Spleen (tissue), 11 donors: Measurements from ENCODE around the gene PEX10. TPM values are rescaled to one million over a fixed set of nuclear protein-coding genes. Genes with fewer than 3 reads are reported as not detected.
A peak's percentile ranks its signal among the peaks of the same experiment; 100 is the strongest.

Source experiments
- DNase-seq: peaks from one replicate; pipeline ENCODE4 v3.0.0-alpha.2; 2020
- H3K27ac ChIP-seq, 8 donors: fragments of 200-600 bp; sonication (generic) in 7 of 8; 1 replicate in 4 of 8; 2 replicates in 4 of 8; pipeline versions ENCODE4 v1.5.0 to v1.8.0; 2016 to 2021; ENCODE audit warnings: inconsistent platforms in 4 of 8, mild to moderate bottlenecking in 4 of 8, moderate library complexity in 1 of 8
- H3K27me3 ChIP-seq, 7 donors: fragments of 200-600 bp; sonication (generic) in 6 of 7; replicated peaks in 1 of 7; 1 replicate in 4 of 7; 2 replicates in 3 of 7; pipeline versions ENCODE4 v1.5.0 to v1.8.0; 2016 to 2021; ENCODE audit warnings: inconsistent platforms in 3 of 7, mild to moderate bottlenecking in 1 of 7
- H3K36me3 ChIP-seq, 6 donors: fragments of 200-600 bp; sonication (generic) in 5 of 6; 1 replicate in 4 of 6; 2 replicates in 2 of 6; pipeline versions ENCODE4 v1.5.0 to v1.8.0; 2016 to 2021; ENCODE audit warnings: inconsistent platforms in 2 of 6
- H3K4me1 ChIP-seq, 6 donors: fragments of 200-600 bp; sonication (generic) in 5 of 6; 1 replicate in 3 of 6; 2 replicates in 3 of 6; pipeline versions ENCODE4 v1.5.0 to v1.8.0; 2016 to 2021; ENCODE audit warnings: inconsistent platforms in 3 of 6
- H3K4me3 ChIP-seq, 8 donors: fragments of 200-600 bp; sonication (generic) in 7 of 8; 1 replicate in 4 of 8; 2 replicates in 4 of 8; pipeline versions ENCODE4 v1.5.0 to v1.8.0; 2016 to 2021; ENCODE audit warnings: inconsistent platforms in 4 of 8, mild to moderate bottlenecking in 4 of 8, moderate library complexity in 2 of 8
- H3K9me3 ChIP-seq, 8 donors: fragments of 200-600 bp; sonication (generic) in 7 of 8; 1 replicate in 4 of 8; 2 replicates in 4 of 8; pipeline versions ENCODE4 v1.5.0 to v1.8.0; 2016 to 2021; ENCODE audit warnings: inconsistent platforms in 4 of 8
- POLR2A ChIP-seq, 3 donors: fragments of 450-650 bp; IDR thresholded peaks; one replicate each; pipeline ENCODE4 v1.5.1; 2017; ENCODE audit warnings: antibody characterized with exemption in 3 of 3, mild to moderate bottlenecking in 1 of 3
- POLR2AphosphoS5 ChIP-seq, 3 donors: sonication (generic); formaldehyde crosslinking; IDR thresholded peaks; one replicate each; pipeline ENCODE4 v1.5.1; 2017; ENCODE audit warnings: antibody characterized with exemption in 3 of 3
- WGBS, 5 donors: extraction: QIAGEN DNeasy Blood & Tissue Kit in 3 of 5; methylation state at CpG; one replicate each; pipeline versions ENCODE4 v1.1.5 to v1.1.7; 2013 to 2018; 5-methylcytosine and 5-hydroxymethylcytosine counted together
- intact Hi-C: fragments of 100-400 bp; cut with DNase I; formaldehyde crosslinking; loops from one replicate; pipeline ENCODE4 v1.15.0; 2023; ENCODE audit warnings: low total_unique reads
- polyA plus RNA-seq, 3 donors: library from polyadenylated mRNA; stranded (reverse); fragments of 200-250 nt; gene quantifications; one replicate each; pipeline ENCODE4 v1.2.1, GENCODE V29; 2013
- total RNA-seq, 7 donors: library from RNA; depleted of rRNA in 3 of 7; stranded (reverse); fragments of >200 nt in 3 of 7; fragmentation: NEBNext Ultra II Directional in 4 of 7; extraction: Animal tissue kit (Norgen Biotek cat#: 25700) in 4 of 7; gene quantifications; one replicate each; pipeline versions ENCODE4 v1.1.0 to v1.2.1, GENCODE V29; 2016 to 2021
- TF ChIP-seq, protein P1 (sequence below), 11 experiments: fragments of 200-600 bp in 7 of 11; fragments of 450-650 bp in 4 of 11; sonication (generic) in 4 of 11; IDR thresholded peaks in 8 of 11; conservative IDR thresholded peaks in 3 of 11; 1 replicate in 7 of 11; 2 replicates in 4 of 11; pipeline versions ENCODE4 v1.4.0 to v1.8.0; 2016 to 2021; ENCODE audit warnings: antibody characterized with exemption in 11 of 11, inconsistent platforms in 4 of 11, mild to moderate bottlenecking in 1 of 11
- donor health status: healthy with polysubstance abuse.
- donor health status: DM: no; HTN: no; CAD: no; lungs with moderate emphysema.
- donor health status: DM: no; HTN: no; CAD: no.
- donor health status: Bipolar disorder and iron deficiency.
- donor health status: healthy.
- donor health status: DM: no; HTN: no; CAD: no.
- donor health status: DM: yes; HTN: yes; CAD: no.

PEX10 gene
- total and polyA plus RNA-seq, 10 donors: 10.2 to 19.1 (median 16.1) TPM

DNA sequence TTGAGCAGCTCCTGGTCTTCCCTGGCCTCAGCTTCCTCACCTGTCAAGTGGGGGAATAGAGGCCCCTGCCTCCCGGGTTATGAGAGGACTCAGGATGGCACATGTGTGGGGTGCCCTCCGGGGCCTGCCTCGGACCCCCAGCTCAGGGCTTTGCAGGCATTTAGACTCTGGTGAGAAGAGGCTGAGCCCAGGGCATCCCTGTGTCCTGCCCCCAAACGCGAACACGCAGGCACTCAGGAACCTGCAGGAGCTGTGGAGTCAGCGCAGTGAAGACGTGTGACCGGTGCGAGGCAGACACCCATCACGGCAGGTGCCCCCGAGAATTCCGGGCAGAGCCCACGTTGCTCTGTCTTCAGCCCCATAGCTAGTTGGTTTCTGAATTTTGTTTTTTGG, 5.5 kb upstream of the PEX10 start:
- H3K4me3 ChIP-seq: no peak overlapping the region
- WGBS, 5 donors: 77 to 89% (median 80%) methylated on average over 11 to 14 of the region's 14 CpGs
- intact Hi-C loops: loop anchor here (5.0 kb wide), 1 partner anchor 369 kb away; no protein-coding TSS in a partner anchor
- peaks cover 0 to 11% (median 4%) of the 10 kb centered on the region in 8 donors for H3K9me3 ChIP-seq
- H3K27ac ChIP-seq: no peak overlapping the region
- DNase-seq: no peak
- H3K36me3 ChIP-seq: no peaks in the 10 kb centered on the region
- peaks cover 21 to 51% (median 40%) of the 10 kb centered on the region in 6 donors for H3K4me1 ChIP-seq
- peaks cover 0 to 60% (median 9%) of the 10 kb centered on the region in 7 donors for H3K27me3 ChIP-seq
- no peak for TF ChIP-seq POLR2AphosphoS5 (IDR thresholded peaks at IDR 0.05)
- TF ChIP-seq POLR2A (IDR thresholded peaks at IDR 0.05): no peak
- TF ChIP-seq, protein P1, sequence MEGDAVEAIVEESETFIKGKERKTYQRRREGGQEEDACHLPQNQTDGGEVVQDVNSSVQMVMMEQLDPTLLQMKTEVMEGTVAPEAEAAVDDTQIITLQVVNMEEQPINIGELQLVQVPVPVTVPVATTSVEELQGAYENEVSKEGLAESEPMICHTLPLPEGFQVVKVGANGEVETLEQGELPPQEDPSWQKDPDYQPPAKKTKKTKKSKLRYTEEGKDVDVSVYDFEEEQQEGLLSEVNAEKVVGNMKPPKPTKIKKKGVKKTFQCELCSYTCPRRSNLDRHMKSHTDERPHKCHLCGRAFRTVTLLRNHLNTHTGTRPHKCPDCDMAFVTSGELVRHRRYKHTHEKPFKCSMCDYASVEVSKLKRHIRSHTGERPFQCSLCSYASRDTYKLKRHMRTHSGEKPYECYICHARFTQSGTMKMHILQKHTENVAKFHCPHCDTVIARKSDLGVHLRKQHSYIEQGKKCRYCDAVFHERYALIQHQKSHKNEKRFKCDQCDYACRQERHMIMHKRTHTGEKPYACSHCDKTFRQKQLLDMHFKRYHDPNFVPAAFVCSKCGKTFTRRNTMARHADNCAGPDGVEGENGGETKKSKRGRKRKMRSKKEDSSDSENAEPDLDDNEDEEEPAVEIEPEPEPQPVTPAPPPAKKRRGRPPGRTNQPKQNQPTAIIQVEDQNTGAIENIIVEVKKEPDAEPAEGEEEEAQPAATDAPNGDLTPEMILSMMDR (IDR thresholded peaks at IDR 0.05 in 8 of 11, conservative IDR thresholded peaks at IDR 0.05 in 3 of 11): no peak

DNA sequence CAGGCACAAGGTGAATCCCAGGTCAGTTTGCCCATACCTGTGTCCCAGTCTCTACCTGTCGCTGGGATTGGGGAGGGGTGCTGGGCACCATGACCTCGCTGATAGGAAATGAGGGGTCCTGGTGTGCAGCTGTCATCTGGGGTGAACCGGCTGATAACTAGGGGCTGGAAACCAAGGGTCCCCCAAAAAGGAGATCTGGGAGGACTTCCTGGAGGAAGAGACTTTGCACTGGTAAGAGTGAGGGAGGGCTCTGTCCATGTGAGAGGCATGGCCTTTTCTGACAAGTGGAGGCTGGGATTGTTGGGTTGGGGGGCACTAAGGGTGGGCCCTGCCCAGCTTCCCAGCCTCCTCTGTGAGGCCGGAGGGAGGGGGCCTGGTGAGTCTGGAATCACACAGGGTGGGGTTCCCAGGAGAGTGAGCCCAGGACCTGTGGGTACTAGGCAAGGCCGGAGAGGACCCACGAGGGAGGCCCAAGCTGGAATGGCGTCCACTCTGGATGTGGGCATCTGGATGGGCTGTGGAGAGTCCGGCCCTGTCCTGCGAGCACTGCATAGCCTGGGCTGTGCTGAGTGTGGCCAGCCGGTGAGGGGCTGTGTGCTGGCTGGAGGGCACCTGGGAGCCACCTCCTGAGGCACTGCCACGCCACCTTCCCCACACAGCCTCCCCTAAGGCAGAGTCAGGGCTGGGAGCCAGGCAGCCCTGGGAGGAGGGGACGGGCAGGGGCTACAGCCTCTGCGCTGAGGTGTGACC, 4.9 kb upstream of the PEX10 start:
- 73 to 91% (median 84%) methylated on average over 10 to 13 of the region's 13 CpGs for WGBS, 5 donors
- Histone ChIP-seq H3K27ac (peak overlapping the region in 3 of 8 donors; percentile 71 to 88 (median 86)), H3K36me3 (no peaks in the 10 kb centered on the region), H3K4me3 (peak overlapping the region in 1 of 8 donors; percentile 69), H3K9me3 (peaks cover 0 to 5% (median 0%) of the 10 kb centered on the region in 8 donors), H3K27me3 (peaks cover 0 to 60% (median 9%) of the 10 kb centered on the region in 7 donors), H3K4me1 (peaks cover 21 to 52% (median 40%) of the 10 kb centered on the region in 6 donors)
- no peak for DNase-seq
- intact Hi-C loops: loop anchor here (5.0 kb wide), 1 partner anchor 370 kb away; no protein-coding TSS in a partner anchor
- TF ChIP-seq POLR2AphosphoS5 (IDR thresholded peaks at IDR 0.05) (no peak), POLR2A (IDR thresholded peaks at IDR 0.05) (no peak)
- TF ChIP-seq, protein P1 (IDR thresholded peaks at IDR 0.05 in 8 of 11, conservative IDR thresholded peaks at IDR 0.05 in 3 of 11): no peak

DNA sequence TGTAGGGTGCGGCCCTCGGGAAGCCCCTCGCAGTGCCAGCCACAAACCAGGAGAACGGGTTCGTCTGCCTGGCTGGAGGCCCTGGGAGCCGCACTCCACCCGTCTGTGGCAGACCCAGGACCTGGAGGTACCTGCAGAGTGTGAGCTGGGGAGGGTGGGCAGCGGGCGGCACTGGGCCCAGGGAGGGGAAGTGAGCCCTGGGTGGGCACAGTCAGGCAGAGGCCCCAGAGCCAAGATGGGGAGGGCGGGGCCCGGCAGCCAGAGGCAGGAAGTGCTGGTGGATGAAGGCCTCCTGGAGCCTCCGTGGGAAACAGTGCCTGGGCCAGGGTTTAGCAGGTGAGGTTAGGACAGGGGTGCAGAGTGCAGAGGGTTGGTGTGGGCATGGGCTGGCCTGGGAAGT, 4.0 kb upstream of the PEX10 start:
- Histone ChIP-seq H3K9me3 (no peaks in the 10 kb centered on the region), H3K36me3 (no peaks in the 10 kb centered on the region), H3K4me3 (peak overlapping the region in 7 of 8 donors; percentile 12 to 69 (median 38)), H3K27me3 (peaks cover 0 to 60% (median 9%) of the 10 kb centered on the region in 7 donors), H3K4me1 (peaks cover 27 to 60% (median 49%) of the 10 kb centered on the region in 6 donors), H3K27ac (peak overlapping the region in 5 of 8 donors; percentile 43 to 88 (median 71))
- intact Hi-C loops: loop anchor here (5.0 kb wide), 1 partner anchor 371 kb away; no protein-coding TSS in a partner anchor
- DNase-seq: no peak
- TF ChIP-seq POLR2A (IDR thresholded peaks at IDR 0.05) (no peak), POLR2AphosphoS5 (IDR thresholded peaks at IDR 0.05) (no peak)
- TF ChIP-seq, protein P1 (IDR thresholded peaks at IDR 0.05 in 8 of 11, conservative IDR thresholded peaks at IDR 0.05 in 3 of 11): no peak
- WGBS, 5 donors: 7 to 21% (median 12%) methylated on average over 5 to 12 of the region's 12 CpGs

DNA sequence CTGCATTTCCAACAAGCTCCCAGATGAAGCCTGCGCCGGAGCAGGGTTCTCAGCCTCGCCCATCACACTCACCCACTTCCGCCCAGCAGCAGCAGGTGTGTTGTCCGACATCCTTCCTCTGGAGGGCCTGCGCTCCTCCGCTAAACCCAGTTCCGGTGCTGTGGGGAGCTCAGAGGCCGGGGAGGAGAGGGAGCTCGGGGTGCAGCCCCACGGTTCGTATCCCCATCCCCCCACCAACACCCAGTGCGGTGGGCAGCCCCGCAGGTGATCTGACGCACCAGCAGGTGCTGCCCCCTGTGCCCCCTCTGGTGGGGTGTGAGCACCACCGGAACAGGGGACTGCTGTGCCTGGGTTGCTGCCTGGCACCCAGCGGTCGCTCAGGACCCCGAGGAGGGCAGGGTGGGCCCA, 3.4 kb upstream of the PEX10 start:
- H3K4me1 ChIP-seq: peaks cover 29 to 66% (median 52%) of the 10 kb centered on the region in 6 donors
- H3K9me3 ChIP-seq: no peaks in the 10 kb centered on the region
- 24 to 40% (median 29%) methylated on average over 13 to 19 of the region's 19 CpGs for WGBS, 5 donors
- H3K36me3 ChIP-seq: no peaks in the 10 kb centered on the region
- peak overlapping the region; percentile 12 to 69 (median 38) for H3K4me3 ChIP-seq
- H3K27ac ChIP-seq: peak overlapping the region in 7 of 8 donors; percentile 9 to 88 (median 59)
- intact Hi-C loops: loop anchor here (5.0 kb wide), 1 partner anchor 371 kb away; no protein-coding TSS in a partner anchor
- H3K27me3 ChIP-seq: peaks cover 0 to 58% (median 9%) of the 10 kb centered on the region in 7 donors
- peak; percentile 37 to 63 (median 62) for TF ChIP-seq POLR2AphosphoS5 (IDR thresholded peaks at IDR 0.05)
- TF ChIP-seq, protein P1 (IDR thresholded peaks at IDR 0.05 in 8 of 11, conservative IDR thresholded peaks at IDR 0.05 in 3 of 11): peak in 1 of 11 experiments; percentile 15
- TF ChIP-seq POLR2A (IDR thresholded peaks at IDR 0.05): no peak
- peak; percentile 89 for DNase-seq
